Measurements from ENCODE around the gene MTG1.

- TF ChIP-seq CTCF (IDR thresholded peaks at IDR 0.05) (no peak), POLR2A (IDR thresholded peaks at IDR 0.05) (no peak)
Measured at GRCh38 chr10:133353202-133353959, 40.6 kb upstream of the MTG1 start.

Measured in esophagus squamous epithelium (tissue), 4 donors.